Renal pelvis (tissue), 4 donors: Measurements from ENCODE around the gene RSPH10B. TPM values are rescaled to one million over a fixed set of nuclear protein-coding genes. Genes with fewer than 3 reads are reported as not detected.
"Not testable (repeated sequence)": the region's sequence is repeated elsewhere in the genome, so short reads cannot be mapped to it uniquely, and the experiment has no call there.

ENCODE experiments used
- DNase-seq: peaks from one replicate; pipeline ENCODE4 v3.0.0-alpha.2; 2013
- polyA plus RNA-seq, 3 donors: library from polyadenylated mRNA; unstranded; fragments of 120-200 nt; gene quantifications; one replicate each; pipeline ENCODE4 v1.2.1, GENCODE V29; 2013; ENCODE audit not compliant: insufficient read length in 3 of 3

The RSPH10B gene
- polyA plus RNA-seq, 3 donors = 0.43 to 2.0 (median 0.71) TPM

- DNase-seq = not testable (repeated sequence)
These were observed 39.2 kb downstream of the RSPH10B start for GRCh38 chr7:5931250-5931649.

DNA sequence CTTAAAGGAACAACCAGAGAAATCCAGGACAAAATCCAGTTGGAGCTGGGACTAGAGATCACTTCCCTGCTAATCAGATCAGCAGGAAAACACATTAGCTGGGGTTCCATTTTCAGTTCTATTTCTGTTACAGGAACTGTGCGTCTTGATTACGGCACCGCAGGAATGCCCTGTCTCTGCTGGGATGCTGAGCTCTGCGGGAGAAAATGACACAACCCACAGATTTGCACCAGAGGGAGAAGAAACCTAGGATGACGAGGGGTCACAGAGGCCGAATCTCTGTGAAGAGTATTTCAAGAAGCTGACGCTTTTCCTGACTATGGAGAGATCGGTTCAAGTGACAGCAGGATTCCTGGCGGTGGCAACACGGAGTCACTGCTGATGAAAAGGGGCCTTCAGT, 40.2 kb downstream of the RSPH10B start:
- DNase-seq = not testable (repeated sequence)

DNA sequence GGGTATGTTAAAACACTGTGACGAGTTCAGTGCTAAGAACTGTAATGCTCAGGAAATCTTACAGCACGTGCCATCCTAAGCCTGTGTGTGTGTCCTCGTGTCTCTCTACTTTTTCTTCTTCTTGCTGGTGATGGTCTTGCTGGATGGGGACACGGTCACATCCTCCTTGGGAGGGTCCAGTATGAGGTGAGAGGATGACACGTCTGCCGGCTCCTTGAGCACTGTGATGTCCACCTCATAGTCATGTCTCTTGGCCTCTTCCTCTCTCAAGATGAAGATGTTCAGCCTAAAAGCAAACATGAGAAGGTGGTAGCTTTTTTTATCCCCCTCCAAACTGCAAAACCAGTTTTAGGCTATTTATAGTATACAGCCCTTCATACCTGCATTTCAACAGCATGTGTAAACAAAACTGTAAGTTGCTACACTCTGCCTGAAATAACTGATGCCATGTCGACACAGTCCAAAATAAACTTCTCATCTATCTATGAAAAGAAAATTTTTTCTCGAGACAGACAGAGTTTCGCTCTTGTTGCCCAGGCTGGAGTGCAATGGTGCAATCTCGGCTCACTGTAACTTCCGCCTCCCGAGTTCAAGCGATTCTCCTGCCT, 44.1 kb downstream of the RSPH10B start:
- not testable (repeated sequence) for DNase-seq

GRCh38 chr7:5924630-5925029, 45.9 kb downstream of the RSPH10B start:
- not testable (repeated sequence) for DNase-seq

DNA sequence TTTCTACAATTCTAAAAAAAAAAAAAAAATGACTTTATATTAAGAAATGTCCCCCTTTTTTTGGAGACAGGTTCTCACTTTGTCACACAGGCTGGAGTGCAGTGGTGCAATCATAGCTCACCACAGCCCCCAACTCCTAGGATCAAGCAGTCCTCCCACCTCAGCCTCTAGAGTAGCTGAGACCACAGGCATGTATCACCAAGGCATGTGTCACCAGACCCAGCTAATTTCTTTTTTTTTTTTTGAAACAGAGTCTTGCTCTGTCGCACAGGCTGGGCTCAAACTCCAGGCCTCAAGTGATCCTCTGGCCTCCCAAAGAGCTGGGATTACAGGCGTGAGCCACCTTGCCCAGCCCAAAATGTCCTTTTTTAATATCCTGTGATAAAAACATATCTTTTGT, 46.3 kb downstream of the RSPH10B start:
- not testable (repeated sequence) for DNase-seq

GRCh38 chr7:5916529-5916928, 54.0 kb downstream of the RSPH10B start:
- DNase-seq = not testable (repeated sequence)

DNA sequence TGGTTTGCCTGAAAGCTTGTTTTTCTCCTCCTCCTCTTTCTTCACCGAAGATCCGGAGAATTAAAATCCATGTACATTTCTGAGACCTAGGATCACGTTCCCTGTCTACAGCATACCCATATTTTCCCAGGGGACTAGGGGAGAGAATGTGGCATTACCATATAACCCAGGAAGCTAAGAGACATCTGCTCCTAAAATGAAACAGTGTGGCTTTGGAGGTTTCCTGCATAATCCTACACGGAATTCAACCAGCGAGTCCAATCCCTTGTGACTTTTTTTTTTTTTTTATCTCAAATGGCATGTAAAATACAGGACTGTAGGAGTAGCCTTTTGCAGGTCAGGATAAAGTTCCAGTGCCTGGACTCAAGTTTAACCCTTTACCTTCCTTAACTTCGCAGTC, 61.7 kb downstream of the RSPH10B start:
- DNase-seq = not testable (repeated sequence)

DNA sequence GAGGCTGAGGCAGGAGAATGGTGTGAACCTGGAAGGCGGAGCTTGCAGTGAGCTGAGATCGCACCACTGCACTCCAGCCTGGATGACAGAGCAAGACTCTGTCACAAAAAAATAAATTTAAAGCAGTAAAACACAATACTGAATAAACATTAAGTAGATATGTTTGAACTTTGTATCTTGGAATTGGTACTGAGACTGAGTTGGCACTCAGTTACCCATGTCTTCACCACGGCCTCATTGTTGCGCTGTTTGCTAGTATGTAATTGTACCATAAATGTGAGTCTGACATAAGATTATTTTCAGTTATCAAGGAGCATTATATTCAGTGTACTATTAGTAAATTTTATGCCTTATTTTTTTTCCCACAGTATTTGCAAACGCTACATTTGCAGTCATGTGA, 65.8 kb downstream of the RSPH10B start:
- DNase-seq = not testable (repeated sequence)

DNA sequence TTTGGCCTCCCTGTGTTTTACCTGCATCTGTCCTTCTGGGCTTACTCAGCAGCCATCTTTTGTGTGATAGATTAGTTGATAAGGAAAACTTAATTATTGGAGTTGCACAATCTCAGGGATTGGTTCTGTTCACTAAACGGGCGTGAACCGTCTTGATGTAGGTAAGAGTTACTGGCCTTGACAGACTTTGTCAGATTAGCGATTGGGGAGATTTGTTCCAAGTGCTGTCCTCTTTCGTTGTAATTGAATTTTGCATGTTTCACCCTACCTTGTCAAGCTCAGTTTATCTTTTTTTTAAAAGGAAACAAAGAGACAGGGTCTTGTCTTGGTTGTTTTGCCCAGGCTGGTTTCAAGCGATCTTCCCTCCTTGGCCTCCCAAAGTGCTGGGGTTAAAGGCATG, 67.5 kb downstream of the RSPH10B start:
- not testable (repeated sequence) for DNase-seq

GRCh38 chr7:5898480-5899224, 71.8 kb downstream of the RSPH10B start, which contains the start of gene CCZ1:
TSS of gene CCZ1 (plus strand) at chr7:5898733. CDS start at chr7:5898800, 67 bp downstream.
- not testable (repeated sequence) for DNase-seq

- DNase-seq = not testable (repeated sequence)
These were observed 73.0 kb downstream of the RSPH10B start for GRCh38 chr7:5897369-5897919.

GRCh38 chr7:5892498-5892897, 78.0 kb downstream of the RSPH10B start:
- no peak for DNase-seq

GRCh38 chr7:5890244-5890643, 80.2 kb downstream of the RSPH10B start:
- DNase-seq = not testable (repeated sequence)

- DNase-seq = not testable (repeated sequence)
These were observed 82.5 kb downstream of the RSPH10B start for GRCh38 chr7:5888021-5888420.

DNA sequence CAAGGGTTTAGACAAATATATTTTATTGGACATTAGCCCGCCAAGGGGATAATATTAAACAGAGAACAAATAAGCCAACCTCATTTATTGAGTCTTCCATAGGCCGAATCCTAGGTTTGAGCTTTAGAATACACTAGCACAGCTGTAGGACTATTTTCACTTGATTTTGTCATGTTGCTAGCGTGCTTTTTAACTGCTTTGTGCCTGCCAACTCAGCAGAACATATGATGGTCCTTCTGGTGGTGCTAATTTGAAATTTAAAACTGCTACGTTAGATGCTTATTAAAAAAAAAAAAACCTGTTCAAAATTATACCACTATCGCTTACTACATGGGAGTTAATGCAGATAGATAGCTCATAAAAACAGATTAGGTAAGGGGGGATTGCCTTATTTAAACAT, 86.1 kb downstream of the RSPH10B start:
- not testable (repeated sequence) for DNase-seq

DNA sequence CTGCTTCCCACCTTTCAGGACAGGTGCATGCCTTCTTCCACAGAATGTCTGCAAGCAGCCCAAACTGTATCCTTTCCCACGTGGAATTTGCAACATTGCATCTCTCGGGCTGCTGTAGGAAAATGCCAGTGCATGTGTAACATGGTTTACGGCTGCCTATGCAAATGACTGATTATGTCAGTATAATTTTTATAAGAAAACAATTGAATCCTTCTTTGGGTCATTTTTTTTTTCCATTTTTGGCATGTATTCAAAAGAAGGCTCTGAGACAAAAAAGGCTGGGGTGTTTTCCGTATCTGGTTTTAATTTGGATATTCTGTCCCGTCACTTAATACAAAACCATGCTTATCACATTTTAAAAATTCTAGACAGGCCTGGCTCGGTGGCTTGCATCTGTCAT, 90.4 kb downstream of the RSPH10B start:
- not testable (repeated sequence) for DNase-seq

GRCh38 chr7:5879591-5879990, 90.9 kb downstream of the RSPH10B start:
- not testable (repeated sequence) for DNase-seq

Other genes with a start within 250 kb of the RSPH10B start
- gene RNF216, start 189.0 kb downstream of the RSPH10B start, polyA plus RNA-seq = 10 to 100 TPM; 33.6 to 34.4 (median 34.3) TPM
- gene OCM, start 89.9 kb downstream of the RSPH10B start, polyA plus RNA-seq = under 1 TPM; 0.29 to 0.70 (median 0.57) TPM
- gene CCZ1, start 72.0 kb downstream of the RSPH10B start, polyA plus RNA-seq = 10 to 100 TPM; 80.1 to 86.2 (median 83.4) TPM
- gene PMS2, start 38.4 kb upstream of the RSPH10B start, polyA plus RNA-seq = 10 to 100 TPM; 19.2 to 27.5 (median 25.3) TPM
- gene AIMP2, start 38.6 kb upstream of the RSPH10B start, polyA plus RNA-seq = 10 to 100 TPM; 26.3 to 30.5 (median 28.4) TPM
- 1 to 10 TPM in 2 of 3 donors, under 1 TPM in 1; 0.61 to 2.8 (median 2.7) TPM for gene ANKRD61, start 60.7 kb upstream of the RSPH10B start, polyA plus RNA-seq
- 100 to 1,000 TPM in 2 of 3 donors, 10 to 100 TPM in 1; 99.4 to 108 (median 101) TPM for gene EIF2AK1, start 88.5 kb upstream of the RSPH10B start, polyA plus RNA-seq
- gene USP42, start 134.3 kb upstream of the RSPH10B start, polyA plus RNA-seq = 10 to 100 TPM; 19.3 to 20.0 (median 19.8) TPM